ENCODE results near the gene RAB30.
"Not testable (repeated sequence)": the region's sequence is repeated elsewhere in the genome, so short reads cannot be mapped to it uniquely, and the experiment has no call there.

RAB30 gene

DNA sequence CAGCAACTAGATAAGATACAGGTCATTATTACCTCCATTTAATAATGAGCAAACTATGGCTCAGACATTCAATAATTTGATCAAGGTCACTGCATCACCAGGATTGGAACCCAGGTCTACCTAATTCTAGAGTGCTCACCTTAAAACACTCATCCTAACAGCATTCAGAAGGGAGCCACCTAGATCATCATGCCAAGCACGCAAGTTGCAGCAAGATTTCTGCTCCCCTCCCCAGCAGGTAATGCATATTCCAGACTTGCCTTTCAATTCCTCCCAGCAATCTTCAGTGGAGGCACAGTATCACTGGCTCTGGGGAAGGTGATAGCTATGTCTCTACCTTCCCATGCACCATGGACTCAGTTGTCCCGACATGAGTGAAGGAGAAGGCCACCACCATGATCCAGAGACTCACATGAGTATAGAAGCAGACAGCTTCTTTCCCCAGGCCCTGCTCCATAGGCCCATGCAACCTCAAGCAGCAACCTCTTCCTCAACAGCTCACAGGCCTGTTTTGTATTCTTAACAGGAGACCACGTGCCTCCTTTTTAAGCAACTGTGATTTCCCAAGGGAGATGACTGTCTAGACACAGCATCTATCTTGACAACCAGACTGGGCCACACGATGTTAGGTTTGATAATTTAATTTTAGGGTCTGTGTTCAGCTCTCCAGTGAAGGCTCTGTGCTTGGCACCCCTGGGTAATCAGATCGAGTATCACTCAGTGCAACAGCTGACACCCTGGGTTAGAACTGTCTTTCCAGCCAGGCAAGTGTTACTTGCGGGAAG, 36.4 kb downstream of the RAB30 start:
- no peak for DNase-seq

DNA sequence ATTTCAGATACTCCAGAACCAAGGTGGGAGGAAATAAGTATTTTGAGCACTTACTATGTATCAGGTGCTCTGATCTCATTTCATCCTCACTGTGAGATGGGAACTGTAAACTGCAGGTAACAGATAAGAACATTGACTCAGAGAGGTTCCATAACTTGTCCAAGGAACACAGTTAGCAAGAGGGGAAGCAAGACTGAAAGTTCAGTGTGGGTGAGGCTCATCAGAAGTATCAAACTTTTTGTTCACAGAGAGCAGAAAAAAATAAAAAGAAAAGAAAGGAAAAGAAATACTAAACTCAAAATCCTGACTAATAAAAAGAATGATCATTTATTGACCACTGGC, 37.1 kb downstream of the RAB30 start:
- DNase-seq, result no peak

DNA sequence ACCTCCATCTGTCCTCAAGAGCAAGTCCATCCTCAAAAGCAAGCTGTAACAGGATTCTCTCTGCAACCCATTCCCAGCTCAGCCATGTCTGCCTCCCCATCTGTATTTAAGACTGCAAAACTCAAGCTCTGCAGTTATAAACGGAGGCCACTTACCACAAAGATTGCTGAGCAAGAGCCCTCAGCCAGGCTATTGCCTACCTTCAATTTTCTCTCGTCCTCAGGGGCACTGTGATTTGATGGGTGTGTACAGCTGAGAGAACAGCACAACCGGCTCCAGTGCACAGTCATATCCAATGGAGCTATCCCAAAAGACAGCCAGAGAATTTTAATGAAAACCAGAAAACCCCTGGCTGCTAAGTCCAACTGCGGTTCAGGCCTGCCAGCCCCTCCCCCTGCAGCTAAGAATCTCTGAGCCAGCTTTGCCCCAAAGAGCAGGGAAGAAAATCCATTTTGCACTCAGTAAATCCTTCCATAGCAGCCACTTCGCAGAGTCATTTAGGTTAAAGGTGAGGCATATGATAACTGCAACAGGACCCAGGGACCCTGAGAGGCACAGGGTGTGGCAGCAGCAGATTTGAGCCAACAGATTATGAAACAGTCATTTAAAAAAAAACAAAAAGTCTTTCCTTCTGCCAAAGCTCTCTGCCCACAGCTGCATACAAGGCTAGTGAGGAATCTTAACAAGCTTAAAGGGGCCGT, 37.6 kb downstream of the RAB30 start:
- DNase-seq, result no peak

DNA sequence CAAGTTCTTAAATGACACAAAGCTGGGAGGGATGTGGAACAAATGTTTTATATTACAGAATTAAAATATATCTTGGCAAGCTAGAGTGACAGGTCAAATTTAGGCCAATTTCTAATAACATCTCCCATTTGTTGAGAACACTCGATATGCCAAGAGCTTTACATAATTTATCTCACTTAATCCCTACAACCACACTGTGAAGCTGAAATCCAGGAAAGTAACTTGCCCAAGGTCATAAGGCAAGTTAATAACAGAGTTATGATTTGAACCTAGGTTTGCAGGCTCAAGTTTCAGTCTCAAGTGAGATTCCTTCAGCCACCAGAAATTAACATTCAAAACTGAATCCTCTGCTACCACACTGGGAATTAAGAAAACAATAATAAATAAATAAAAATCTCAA, 38.3 kb downstream of the RAB30 start:
- DNase-seq, result no peak

DNA sequence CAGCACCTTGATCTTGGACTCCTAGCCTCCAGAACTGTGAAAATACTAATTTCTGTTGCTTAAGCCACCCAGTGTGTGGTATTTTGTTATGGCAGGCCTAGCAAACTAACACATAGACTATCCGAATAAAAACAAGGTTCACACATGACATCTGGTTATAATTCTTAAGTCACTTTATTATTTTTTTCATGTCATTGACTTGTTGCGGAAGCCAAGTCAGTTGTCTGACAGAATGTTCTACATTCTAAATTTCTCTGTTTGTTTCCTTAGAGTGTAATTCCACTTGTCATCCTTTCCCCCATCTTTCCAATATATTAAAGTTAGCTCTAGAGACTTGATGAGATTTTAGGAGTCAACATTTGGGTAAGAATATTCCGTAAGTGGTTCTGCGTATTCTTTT, 40.6 kb downstream of the RAB30 start:
- DNase-seq, result no peak

DNA sequence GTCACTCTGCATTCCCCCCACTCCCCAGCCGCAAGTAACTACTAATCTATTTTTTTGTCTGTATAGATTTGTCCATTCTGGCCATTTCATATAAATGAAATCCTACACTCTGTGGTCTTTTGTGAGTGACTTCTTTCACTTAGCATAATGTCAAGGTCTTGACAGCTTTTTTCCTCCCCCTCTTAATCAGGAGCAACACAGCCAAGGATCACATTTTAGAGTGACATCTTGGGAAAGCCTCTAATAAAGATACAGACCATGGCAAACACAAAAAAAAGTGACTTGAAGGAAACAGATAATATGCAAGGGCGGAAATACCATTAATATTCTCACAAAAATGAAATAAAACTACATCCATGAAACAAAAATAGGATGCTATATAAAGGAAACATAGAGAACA, 43.9 kb downstream of the RAB30 start:
- DNase-seq, result no peak

DNA sequence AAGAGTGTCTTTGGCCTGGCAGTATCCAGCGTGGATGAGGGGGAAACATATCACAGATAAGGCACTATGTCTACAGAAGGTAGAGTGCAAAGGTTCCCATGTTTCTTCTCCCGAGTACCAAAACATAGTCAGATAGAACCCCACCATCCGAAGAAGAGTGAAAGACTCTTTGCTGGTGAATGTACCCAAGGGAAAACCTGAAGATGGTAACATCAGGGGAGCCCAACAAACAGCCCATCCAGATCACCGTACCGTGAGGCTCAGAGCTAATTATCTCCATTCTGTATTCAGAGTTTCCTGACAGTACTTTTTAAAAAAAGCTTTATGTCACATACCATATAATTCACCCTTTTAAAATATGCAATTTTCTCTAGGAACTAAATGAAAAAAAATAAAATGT, 44.4 kb downstream of the RAB30 start:
- DNase-seq, result no peak

DNA sequence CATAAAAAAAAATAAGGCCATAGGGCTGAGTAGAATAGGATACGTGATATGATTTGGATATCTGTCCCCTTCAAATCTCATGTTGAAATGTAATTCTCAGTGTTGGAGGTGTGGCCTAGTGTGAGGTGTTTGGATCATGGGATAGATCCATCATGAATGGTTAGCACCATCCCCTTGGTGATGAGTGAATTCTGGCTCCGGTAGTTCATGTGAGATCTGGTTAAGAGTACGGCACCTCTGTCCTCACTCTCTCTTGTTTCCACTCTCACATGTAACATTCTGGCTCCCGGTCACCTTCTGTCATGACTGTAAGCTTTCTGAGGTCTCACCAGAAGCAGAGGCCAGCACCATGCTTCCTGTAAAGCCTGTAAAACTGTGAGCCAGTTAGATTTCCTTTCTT, 45.5 kb downstream of the RAB30 start:
- DNase-seq, result no peak

DNA sequence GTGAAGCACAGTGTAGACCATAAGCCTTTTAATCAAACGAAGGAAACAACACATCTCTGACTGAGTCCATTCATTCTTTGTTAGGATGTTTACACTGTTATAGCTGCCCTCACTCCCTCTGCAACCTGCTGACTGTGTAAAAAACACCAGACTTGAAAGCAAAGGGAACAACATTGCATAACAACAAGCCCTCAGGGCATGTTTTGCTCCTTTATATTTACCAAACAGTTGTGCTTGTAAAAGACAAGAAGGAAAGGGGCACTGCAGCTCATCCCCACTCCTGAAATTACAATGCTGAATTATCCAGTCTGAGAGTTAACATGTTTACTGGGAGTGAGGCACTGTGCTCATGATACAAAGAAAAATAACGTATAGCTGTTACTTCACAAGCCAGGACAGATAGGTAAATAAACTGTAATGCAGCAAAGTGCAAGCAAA, 46.4 kb downstream of the RAB30 start:
- no peak for DNase-seq

DNA sequence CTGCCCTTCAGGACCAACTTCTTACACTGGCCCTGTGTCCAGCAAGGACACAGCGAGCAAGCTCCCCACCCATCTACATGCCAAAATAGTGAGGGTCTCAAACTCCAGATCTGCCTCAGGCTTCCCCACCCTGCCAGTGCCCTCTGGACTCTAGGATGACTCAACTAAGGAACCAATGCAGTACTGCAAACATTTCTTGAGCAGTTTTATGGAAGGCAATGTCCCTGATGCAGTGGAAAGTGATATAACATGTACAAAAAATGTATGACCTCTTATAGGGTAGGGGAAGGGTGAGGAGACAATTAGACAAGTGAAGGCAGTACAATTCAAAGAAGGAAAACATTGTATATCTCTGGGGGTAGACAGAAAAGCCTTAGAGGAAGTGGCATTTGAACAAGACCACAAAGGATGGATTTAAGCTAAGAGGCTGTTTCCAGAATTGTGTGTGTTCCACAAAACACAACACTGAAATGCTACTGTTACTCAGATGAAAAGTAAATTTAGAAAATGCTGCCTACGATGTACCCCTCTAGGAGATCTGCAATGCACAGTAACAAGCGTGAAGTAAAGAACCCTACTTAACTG, 47.3 kb downstream of the RAB30 start:
- DNase-seq, result no peak

DNA sequence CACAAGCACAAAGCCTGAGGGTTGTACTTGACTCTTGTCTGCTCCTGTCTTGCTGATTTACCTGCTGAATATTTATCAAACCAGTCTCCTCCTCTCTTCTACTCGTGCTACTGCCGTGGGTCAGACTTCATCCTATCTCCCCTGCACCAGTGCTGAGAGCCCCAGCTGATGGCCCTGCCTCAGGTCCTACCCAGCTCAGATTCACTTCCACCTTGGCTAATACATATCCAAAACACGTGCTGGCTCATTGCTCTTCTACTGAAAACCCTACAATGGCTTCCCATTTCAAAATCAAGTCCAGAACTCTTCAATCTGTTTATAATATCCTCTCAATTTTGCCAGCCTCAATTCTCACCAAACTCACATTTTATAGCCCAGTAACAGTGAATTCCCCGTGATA, 48.3 kb downstream of the RAB30 start:
- no peak for DNase-seq

DNA sequence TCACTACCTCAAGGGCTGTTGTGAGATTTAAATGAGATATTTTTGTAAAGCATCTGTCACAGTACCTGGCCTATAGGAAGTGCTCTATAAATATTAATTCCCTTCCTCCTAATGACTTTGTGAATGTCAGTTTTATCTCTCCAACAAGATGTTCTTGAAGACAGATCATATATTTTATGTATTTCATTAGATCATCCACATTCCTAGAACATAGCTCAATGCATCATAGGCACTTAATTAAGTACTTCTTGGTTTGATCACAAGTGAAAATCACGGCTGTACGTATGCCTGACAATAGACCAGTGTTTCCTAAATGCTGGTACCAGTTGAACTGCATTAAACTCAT, 49.9 kb downstream of the RAB30 start:
- DNase-seq, result no peak

DNA sequence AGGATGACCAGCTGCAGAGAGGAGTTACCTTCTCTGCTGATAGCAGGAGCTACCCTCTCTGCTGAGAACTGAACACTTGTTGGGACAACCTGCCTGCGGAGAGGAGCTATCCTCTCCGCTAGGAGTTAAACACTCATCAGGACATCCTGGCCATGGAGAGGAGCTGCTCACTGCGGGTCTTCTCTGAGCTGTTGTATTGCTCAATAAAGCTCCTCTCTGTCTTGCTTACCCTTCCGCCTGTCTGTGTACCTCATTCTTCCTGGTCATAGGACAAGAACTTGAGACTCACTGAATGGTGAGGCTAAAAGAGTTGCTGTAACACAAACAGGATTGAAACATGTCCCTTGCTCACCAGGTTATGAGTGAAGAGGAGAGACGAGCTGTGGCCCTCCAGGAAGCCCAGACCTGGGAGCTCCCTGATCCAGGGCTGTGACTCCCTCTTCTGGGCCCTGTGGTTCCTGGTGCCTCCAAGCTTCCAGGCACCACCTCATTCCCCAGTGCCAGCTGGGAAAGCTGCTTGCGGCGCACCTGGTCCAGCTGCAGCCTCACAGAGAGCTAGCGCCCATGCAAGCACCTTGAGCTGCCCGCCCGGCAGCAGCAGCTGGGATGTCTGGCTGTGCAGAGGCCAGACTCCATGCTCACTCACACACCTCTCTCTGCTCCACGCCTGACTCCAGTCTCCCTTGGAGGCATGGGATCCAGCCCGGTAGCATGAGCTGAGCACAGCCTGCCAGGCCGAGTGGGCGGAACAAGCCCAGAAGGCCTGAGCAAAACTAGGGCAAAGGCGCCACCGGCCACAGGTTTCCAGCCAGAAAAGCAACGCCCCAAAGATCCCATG, 50.5 kb downstream of the RAB30 start:
- no peak for DNase-seq

DNA sequence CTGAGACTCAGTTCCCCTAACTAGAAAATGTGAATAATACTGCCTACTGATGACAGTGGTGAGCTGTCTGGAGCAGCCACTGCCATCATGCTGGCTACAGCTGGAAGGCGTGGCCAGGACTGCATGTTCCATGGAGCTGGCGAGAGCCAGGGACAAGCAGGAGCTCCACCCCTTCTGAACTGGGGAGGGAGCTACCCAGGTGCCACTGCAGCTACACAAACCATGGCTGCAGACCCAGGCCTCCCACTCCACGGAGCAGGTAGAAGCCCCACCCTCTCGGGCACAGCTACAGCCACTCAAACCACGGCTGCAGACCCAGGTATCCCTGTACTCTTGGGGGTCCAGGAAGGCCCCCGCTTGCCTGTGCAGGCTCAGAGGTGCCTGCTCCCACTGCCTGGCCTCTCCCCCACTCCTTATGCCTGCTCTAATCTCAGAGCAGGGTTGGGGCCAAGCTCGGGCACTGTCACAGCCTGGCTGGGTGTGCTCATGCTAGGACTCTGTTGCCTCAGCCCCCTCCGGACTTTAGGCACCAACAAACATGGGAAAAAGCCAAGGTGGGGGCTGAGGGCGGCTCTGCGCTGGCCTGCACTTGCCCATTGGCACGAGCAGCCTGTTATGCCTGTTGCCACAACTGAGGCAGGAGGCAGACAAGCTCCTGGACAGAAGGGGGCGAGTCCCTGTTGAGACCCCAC, 51.7 kb downstream of the RAB30 start:
- no peak for DNase-seq

DNA sequence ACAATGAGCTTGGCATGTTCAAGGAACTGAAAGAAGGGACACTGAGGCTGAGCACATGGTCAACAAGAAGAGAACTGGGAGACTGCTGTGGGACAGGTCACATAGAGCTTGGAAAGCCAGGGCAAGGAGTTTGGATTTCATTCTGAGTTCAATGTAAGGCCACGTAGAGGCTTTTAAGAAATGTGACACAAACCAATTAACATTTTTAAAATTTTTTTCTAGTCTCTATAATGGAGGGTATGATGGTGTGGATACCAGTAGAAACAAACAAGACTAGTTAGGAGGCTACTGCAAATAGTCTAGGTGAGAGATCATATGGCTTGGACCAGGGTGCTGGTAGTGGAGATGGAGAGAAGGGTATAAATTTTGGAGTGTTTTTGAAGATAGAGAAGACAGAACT, 56.7 kb downstream of the RAB30 start:
- no peak for DNase-seq

DNA sequence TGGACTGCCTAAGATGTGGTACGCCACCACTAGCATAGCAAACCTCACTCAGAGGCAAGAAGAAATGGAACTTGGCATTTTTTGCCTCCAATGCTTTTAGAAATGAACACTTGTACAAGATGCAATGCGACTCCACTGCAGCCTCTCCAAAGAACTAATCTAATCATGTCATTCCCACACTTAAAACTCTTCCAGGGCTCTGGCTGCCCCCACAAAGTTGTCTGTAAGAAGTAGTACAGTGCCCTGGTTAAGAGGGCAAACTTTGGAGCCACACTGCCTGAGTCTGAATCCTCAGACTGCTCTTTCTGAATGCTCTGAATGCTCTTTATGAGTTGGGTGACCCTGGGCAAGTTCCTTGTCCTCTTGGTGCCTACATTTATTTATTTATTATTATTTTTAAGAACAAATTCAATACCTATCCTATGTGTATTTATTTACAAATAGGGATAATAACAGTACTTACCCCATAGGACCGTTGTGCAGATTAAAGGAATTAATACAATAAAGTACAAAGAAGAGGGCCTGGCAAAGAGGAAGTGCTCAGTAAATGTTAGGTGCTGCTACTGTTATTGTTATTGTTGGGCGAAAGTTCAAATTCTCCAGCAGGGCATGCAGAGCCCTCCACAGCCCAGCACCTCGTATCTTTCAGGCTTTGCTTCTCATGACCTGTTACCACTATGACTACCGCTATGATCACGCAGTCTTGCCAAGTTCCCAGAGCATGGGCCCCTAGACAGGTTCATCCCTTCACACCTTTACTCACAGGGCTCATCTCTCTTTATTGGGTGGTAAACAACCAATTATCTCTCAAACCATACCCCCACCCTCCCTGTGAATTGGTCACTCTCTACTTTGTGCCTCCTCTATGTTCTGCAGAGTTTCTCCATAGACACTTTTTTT, 59.3 kb downstream of the RAB30 start:
- no peak for DNase-seq

DNA sequence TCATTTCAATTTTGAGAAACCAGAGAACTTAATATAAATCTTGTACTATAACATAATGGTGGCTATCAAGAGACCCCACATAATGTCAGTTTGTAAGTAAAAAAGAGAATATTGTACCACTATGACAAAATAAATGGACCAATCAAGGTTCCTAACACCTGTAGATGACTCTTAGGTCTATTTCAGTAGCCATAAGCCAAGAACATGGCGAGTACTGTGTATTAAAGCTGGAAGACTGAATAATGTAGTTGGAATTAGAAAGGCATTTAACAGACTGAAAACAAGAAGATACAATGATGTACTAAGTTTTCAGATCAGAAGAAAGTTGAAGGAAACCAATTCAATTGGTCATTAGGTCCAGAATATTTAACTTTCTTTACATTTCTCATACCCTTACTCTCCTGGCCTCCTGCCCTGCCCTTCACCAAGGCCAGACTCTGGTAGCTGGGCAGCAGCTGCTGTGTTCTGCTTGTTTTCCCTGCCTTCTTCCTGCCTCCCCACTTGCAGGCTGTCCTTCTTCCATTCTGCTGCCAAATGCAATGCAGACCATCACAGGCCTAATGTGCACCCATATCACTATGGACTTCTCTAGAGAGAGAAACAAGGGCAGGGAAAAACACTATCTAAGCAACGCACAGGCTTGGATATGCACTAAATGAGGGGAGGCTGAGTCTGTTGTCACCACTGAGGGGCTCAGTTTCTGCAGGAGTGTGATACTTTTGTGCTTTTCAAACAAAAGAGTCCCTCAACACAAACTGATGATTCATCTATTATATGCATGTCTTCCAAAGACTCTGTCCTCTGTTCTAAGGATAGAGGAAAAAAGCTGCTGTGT, 60.1 kb downstream of the RAB30 start:
- no peak for DNase-seq

DNA sequence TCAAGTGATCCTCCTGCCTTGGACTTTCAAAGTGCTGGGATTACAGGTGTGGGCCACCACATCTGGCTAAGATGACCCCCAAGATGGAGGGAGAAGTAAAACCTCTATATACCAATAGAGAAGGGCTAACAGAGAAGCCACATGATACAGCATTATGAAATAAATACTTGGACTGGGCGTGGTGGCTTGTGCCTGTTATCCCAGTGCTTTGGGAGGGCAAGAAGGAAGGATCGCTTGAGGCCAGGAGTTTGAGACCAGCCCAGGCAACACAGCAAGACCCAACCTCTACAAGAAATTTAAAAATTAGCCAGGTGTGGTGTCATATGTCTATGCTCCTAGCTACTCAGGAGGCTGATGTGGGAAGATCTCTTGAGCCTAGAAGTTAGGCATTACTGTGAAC, 61.7 kb downstream of the RAB30 start:
- DNase-seq, result no peak

DNA sequence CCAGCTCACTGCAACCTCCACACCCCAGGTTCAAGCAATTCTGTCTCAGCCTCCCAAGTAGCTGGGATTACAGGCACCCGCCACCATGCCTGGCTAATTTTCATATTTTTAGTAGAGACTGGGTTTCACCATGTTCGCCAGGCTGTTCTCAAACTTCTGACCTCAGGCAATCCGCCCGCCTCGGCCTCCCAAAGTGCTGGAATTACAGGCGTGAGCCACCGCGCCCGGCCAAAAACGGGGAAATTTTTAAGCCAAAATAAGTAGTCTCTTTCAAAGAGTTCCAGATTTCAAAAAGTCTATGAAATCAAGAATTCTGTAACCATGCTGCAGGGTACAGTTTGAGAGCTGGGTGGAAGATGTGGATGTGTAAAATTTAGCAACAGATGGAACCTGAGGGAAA, 62.6 kb downstream of the RAB30 start:
- not testable (repeated sequence) for DNase-seq

DNA sequence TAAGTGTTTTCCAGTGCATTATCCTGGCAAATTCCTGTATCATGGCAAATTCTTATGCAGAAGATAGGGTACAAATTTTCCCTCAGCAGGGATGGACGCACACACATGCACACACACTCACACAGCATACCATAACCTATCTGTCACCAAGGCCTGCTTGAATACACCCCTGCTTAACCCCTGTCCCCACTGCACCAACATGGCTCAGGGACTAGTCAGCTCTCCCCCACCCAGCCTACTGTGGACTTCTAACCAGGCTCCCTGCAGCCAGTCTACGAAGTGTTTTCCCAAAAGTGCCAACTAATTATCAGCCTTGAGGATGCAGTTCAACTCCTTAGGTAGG, 63.1 kb downstream of the RAB30 start:
- DNase-seq, result no peak

Measured in stimulated activated CD4-positive, alpha-beta T cell treated with anti-CD3 and anti-CD28 coated beads, Interleukin-4, amount 100 ng/mL, for 1 hour (primary cell).